HepG2 (cell line): ENCODE measurements around the gene HBA2. TPM values are rescaled to one million over a fixed set of nuclear protein-coding genes. Genes with fewer than 3 reads are reported as not detected.

ENCODE experiments used
- ATAC-seq: fragments of 200-7000 bp; cut with Tn5 transposase; 3 replicates; pipeline ENCODE4 v1.9.1; 2020; ENCODE audit warnings: mild to moderate bottlenecking, moderate library complexity
- BruUV-seq: library from RNA; stranded (reverse); fragments of 400-500 nt; replicated peaks from 2 replicates; lab custom pipeline; 2021; lab: Mats Ljungman, UMichigan
- CTCF ChIA-PET: fragments of 300-600 bp; formaldehyde crosslinking; extraction: SDS; loops from one replicate; lab custom pipeline; 2021; ENCODE audit warnings: low total read pairs, inconsistent platforms, low intra/inter-chr PET ratio; lab: Yijun Ruan, JAX
- POLR2A ChIA-PET: fragments of 350-600 bp; sonication (Branson Sonifier 250); formaldehyde crosslinking; loops from one replicate; lab custom pipeline; 2020; ENCODE audit warnings: antibody characterized with exemption, inconsistent platforms; lab: Yijun Ruan, JAX
- DNase-seq: peaks from one replicate; pipeline ENCODE4 v3.0.0-alpha.2; 2015; ENCODE audit warnings: low spot score
- FAIRE-seq: peaks from 3 replicates; lab custom pipeline; 2011; peaks lifted over from hg19 to GRCh38; lab: Jason Lieb, UNC
- H2AFZ ChIP-seq: one replicate; pipeline ENCODE4 v1.6.1; 2011; ENCODE audit warnings: low read length, inconsistent platforms
- H3K27ac ChIP-seq: fragments of 300-600 bp; 3 replicates; pipeline ENCODE4 v1.8.0; 2011; ENCODE audit warnings: mixed run types, mild to moderate bottlenecking, mixed read lengths, low read length, inconsistent platforms; ENCODE audit not compliant: insufficient read depth; ENCODE audit errors: extremely low read length
- H3K27me3 ChIP-seq, 2 experiments: fragments of 200-600 bp in 1 of 2; 2 replicates in 1 of 2; 3 replicates in 1 of 2; pipeline versions ENCODE4 v1.6.0 to v1.8.0; 2011; ENCODE audit warnings: low read length in 2 of 2, mild to moderate bottlenecking in 2 of 2, moderate library complexity in 2 of 2, inconsistent platforms in 1 of 2; ENCODE audit not compliant: insufficient read depth in 2 of 2, control insufficient read depth in 1 of 2
- H3K36me3 ChIP-seq, 2 experiments: fragments of 200-600 bp in 1 of 2; replicated peaks in 1 of 2; 2 replicates in 1 of 2; 3 replicates in 1 of 2; pipeline versions ENCODE4 v1.5.1 to v1.8.0; 2011; ENCODE audit warnings: low read length in 2 of 2, inconsistent platforms in 1 of 2; ENCODE audit not compliant: insufficient read depth in 2 of 2, control insufficient read depth in 1 of 2
- H3K4me1 ChIP-seq: 2 replicates; pipeline ENCODE4 v1.5.1; 2012; ENCODE audit warnings: low read length, inconsistent platforms; ENCODE audit not compliant: insufficient read depth
- H3K4me2 ChIP-seq: 2 replicates; pipeline ENCODE4 v1.6.0; 2011; ENCODE audit warnings: low read depth, low read length, inconsistent platforms
- H3K4me3 ChIP-seq, 3 experiments: fragments of 200-600 bp in 1 of 3; sonication (generic), shearing (Covaris generic) in 1 of 3; replicated peaks in 1 of 3; 2 replicates each; pipeline ENCODE4 v1.5.1; 2011 to 2016; ENCODE audit warnings: low read length in 3 of 3, inconsistent platforms in 2 of 3, low read depth in 2 of 3, mild to moderate bottlenecking in 2 of 3, control low read depth in 1 of 3, mixed read lengths in 1 of 3; ENCODE audit not compliant: insufficient read depth in 1 of 3
- H3K79me2 ChIP-seq: one replicate; pipeline ENCODE4 v1.6.1; 2011; ENCODE audit warnings: low read length, inconsistent platforms; ENCODE audit not compliant: insufficient read depth
- H3K9ac ChIP-seq: 2 replicates; pipeline ENCODE4 v1.6.0; 2011; ENCODE audit warnings: mild to moderate bottlenecking, low read depth, low read length, inconsistent platforms; ENCODE audit not compliant: insufficient read depth
- H3K9me3 ChIP-seq: 2 replicates; pipeline ENCODE4 v1.5.1; 2012; ENCODE audit warnings: mild to moderate bottlenecking, low read length
- H4K20me1 ChIP-seq: 2 replicates; pipeline ENCODE4 v1.6.0; 2011; ENCODE audit warnings: inconsistent platforms, mild to moderate bottlenecking, low read length, moderate library complexity; ENCODE audit not compliant: insufficient read depth
- AKAP8 ChIP-seq: sonication (generic); formaldehyde crosslinking; IDR thresholded peaks from 2 replicates; pipeline ENCODE4 v1.5.1; 2020; ENCODE audit warnings: mild to moderate bottlenecking, missing genetic modification reagents
- CHCHD3 ChIP-seq: sonication (generic); formaldehyde crosslinking; IDR thresholded peaks from 2 replicates; pipeline ENCODE4 v1.8.0; 2022; ENCODE audit warnings: mild to moderate bottlenecking, missing genetic modification reagents, moderate library complexity
- MYPOP ChIP-seq: sonication (generic); formaldehyde crosslinking; IDR thresholded peaks from 2 replicates; pipeline ENCODE4 v1.8.1; 2023; ENCODE audit warnings: mild to moderate bottlenecking, moderate library complexity, missing genetic modification reagents
- ZNF510 ChIP-seq: sonication (generic); formaldehyde crosslinking; IDR thresholded peaks from 2 replicates; pipeline ENCODE4 v1.4.0; 2020; ENCODE audit warnings: low read depth, mild to moderate bottlenecking, missing genetic modification reagents
- ZNF530 ChIP-seq: sonication (generic); formaldehyde crosslinking; IDR thresholded peaks from 2 replicates; pipeline ENCODE4 v1.5.0; 2020; ENCODE audit warnings: low read depth, mild to moderate bottlenecking, missing genetic modification reagents
- ZNF674 ChIP-seq: sonication (generic); formaldehyde crosslinking; IDR thresholded peaks from 2 replicates; pipeline ENCODE4 v1.5.0; 2020; ENCODE audit warnings: low read depth, mild to moderate bottlenecking, missing genetic modification reagents
- WGBS: methylation state at CpG from one replicate; pipeline ENCODE4 v1.1.6; 2017; ENCODE audit warnings: low lambda C conversion rate; 5-methylcytosine and 5-hydroxymethylcytosine counted together
- in situ Hi-C: cut with HindIII; loops from 2 replicates; pipeline ENCODE4 v1.10.0; 2017; ENCODE audit warnings: low pct_unique_long_range_greater_than_20kb; ENCODE audit not compliant: extremely low pct_ligation_motif_present
- intact Hi-C: fragments of 100-400 bp; cut with micrococcal nuclease; formaldehyde crosslinking; loops from one replicate; pipeline ENCODE4 v1.10.0; 2022; ENCODE audit not compliant: unreplicated experiment
- polyA plus RNA-seq, 8 experiments: library from polyadenylated mRNA; depleted of rRNA in 3 of 8; stranded (reverse) in 7 of 8; unstranded in 1 of 8; fragments of >200 nt; fragmentation: Illumina TruSeq in 4 of 8; extraction: Trizol in 4 of 8; gene quantifications; 2 replicates each; pipeline versions ENCODE4 v1.2.1 to v1.2.3, GENCODE V29; 2011 to 2016; ENCODE audit warnings: low read depth in 4 of 8, missing spikeins in 1 of 8, mixed read lengths in 1 of 8; ENCODE audit not compliant: insufficient read depth in 1 of 8
- total RNA-seq, 5 experiments: library from RNA; depleted of rRNA; stranded (reverse); fragments of >200 nt; fragmentation: Illumina TruSeq; extraction: Trizol; gene quantifications; 2 replicates each; pipeline ENCODE4 v1.2.3, GENCODE V29; 2016; ENCODE audit warnings: low read depth in 1 of 5

Gene HBA2
- total and polyA plus RNA-seq, 2 of the 13 experiments (the other 11 are each of a cell fraction or from before 2014, with no cell fraction given), result not detected

DNA sequence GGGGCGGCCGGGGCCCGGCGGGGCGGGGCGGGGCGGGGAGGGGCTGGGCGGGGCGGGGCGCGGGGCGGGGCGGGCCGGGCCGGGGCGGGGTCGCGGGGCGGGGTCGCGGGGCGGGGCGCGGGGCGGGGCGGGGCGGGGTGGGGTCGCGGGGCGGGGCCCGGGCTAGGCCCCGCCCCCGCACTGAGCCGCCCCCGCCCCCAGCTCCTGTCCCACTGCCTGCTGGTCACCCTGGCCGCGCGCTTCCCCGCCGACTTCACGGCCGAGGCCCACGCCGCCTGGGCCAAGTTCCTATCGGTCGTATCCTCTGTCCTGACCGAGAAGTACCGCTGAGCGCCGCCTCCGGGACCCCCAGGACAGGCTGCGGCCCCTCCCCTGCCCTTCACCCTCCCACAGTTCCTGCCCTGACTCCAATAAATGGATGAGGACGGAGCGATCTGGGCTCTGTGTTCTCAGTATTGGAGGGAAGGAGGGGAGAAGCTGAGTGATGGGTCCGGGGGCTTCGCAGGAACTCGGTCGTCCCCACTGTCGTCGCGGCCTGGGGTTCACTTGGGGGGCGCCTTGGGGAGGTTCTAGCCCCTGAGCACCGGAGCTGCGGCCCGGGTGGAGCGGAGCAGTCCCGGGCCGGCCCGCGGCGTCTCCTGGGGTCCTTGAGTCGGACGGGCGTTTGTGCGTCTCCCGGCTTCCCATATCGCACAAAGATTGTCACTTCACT lies 7.7 kb upstream of the HBA2 start:
- in situ Hi-C loops, result no loop called here
- H3K4me3 ChIP-seq, result peak overlapping the region in 2 of 3 experiments; percentile 20 to 54; a peak in 1 of 6 replicates
- no peak overlapping the region for H3K9ac ChIP-seq
- no peaks in the 10 kb centered on the region for H3K79me2 ChIP-seq
- peak overlapping the region; percentile 51 for H3K4me2 ChIP-seq
- intact Hi-C loops, result no loop called here
- ATAC-seq (no peak), FAIRE-seq (no peak), DNase-seq (no peak)
- H3K9me3 ChIP-seq, result no peaks in the 10 kb centered on the region
- H2AFZ ChIP-seq, result no peak overlapping the region
- WGBS, result 44% methylated on average over 25 of the region's 77 CpGs
- CTCF ChIA-PET, result no interaction called here
- H3K4me1 ChIP-seq, result peaks cover 38% of the 10 kb centered on the region
- H4K20me1 ChIP-seq, result peaks cover 3% of the 10 kb centered on the region; the same call in 1 of the 2 replicates
- H3K27ac ChIP-seq, result no peak overlapping the region
- BruUV-seq, result no TSS peak
- H3K27me3 ChIP-seq, result peaks cover 23 to 62% of the 10 kb centered on the region in 2 experiments
- no peaks in the 10 kb centered on the region for H3K36me3 ChIP-seq
- POLR2A ChIA-PET, result no interaction called here
- TF ChIP-seq CHCHD3 (CRISPR knock-in tag) (no peak), AKAP8 (CRISPR knock-in tag) (no peak), ZNF530 (CRISPR knock-in tag) (no peak), ZNF510 (CRISPR knock-in tag) (no peak), ZNF674 (CRISPR knock-in tag) (no peak), MYPOP (CRISPR knock-in tag) (no peak)
- TF ChIP-seq, all 625 proteins: peak for 0
